NCI-H82 treated with DMSO at 0.1 percent for 48 hours (cell line): Measurements from ENCODE around the gene MCCC1.
"Not testable (repeated sequence)": the region's sequence is repeated elsewhere in the genome, so short reads cannot be mapped to it uniquely, and the experiment has no call there.

Experiments used
- DNase-seq: peaks from one replicate; lab custom pipeline; 2025; ENCODE audit not compliant: unreplicated experiment; lab: John Stamatoyannopoulos, UW

MCCC1 gene

DNA sequence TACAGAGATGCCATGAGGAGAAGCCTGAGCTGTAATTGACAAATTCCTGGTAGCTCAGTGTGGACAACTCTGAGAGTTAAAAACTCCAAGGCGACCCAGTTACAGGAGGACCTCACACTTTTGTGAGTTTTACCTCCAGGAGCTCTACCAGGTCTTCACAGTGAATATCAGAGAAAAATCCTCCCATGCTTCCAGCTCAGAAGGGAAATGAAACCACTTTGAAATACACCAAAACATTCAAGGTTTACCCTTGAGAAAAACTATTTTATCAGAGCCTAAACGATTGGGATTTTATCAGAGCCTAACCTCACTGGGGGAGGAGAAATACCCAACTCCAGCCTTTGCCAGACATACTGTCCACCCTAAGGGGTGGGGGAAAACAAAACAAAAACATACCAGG is 52.4 kb downstream of the MCCC1 start:
- DNase-seq = no peak

GRCh38 chr3:183044547-183045229 is 54.6 kb downstream of the MCCC1 start:
- no peak for DNase-seq

DNA sequence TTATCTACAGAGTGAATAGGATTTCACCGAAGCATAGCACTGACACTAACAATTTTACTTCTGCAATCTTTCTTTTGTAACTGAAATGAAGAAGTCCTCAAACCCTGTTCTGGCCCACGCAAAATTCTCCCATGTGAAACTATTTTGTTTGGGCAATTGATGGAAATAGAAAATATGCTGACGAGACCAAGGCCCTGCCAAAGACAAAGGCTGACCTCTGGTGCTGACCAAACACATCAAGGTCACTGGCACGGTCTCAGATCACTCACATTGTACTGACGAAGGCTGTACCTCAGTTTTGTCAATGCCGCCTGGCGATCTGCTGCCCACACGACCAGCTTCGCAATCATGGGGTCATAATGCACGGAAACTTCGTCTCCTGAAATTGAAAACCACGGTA is 60.5 kb downstream of the MCCC1 start:
- DNase-seq = no peak

DNA sequence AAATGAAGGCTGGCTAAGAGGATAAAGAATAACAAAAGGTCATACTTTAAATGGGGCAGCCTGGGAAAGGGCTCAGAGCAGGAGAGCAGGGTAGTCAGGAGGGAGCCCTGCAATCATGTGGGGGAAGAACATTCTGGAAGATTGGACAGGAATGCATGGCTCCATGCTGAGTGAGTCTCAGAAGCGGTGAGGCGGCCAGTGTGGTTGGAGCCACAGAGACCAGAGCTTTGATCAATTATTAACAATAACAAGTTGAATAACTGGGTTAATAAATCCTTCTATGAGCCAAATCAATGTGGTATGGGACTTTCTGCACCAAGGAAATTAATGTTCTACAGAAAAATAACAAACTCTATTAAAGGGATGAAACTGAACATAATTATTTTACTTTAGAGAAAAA is 61.1 kb downstream of the MCCC1 start:
- DNase-seq = no peak

GRCh38 chr3:183033746-183034145 is 65.5 kb downstream of the MCCC1 start:
- DNase-seq = no peak

DNA sequence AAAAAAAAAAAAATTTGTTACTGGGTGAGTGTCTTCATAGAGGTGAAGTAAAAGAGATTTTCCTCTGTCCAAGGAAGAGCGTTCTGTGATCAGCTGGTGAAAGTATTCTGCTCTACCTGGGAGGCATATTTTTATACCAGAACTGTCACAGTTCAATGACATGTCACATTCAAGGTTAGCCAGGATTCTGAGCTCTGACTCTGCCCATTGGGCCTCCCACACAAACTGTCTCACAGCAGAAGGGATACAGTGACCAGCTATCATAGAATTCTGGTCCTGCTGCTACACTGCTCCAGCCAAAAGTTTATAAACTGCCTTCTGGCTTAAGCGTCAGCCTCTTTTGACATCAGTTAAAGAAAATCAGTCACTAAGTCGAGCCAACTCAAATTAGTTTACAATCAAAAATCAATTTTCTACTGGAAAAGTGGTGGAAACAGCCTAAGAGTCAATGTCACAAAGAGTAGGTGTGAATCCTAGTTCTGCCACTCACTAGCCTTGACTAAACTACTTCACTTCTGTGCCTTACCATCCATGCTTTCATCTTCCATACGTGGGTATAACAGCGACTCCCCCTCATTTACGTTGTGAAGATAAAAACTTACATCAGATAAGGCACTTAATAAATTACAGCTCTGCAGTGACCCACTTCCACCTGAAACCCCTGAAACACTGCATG is 66.3 kb downstream of the MCCC1 start:
- DNase-seq = no peak

GRCh38 chr3:183031826-183032225 is 67.5 kb downstream of the MCCC1 start:
- DNase-seq = no peak

DNA sequence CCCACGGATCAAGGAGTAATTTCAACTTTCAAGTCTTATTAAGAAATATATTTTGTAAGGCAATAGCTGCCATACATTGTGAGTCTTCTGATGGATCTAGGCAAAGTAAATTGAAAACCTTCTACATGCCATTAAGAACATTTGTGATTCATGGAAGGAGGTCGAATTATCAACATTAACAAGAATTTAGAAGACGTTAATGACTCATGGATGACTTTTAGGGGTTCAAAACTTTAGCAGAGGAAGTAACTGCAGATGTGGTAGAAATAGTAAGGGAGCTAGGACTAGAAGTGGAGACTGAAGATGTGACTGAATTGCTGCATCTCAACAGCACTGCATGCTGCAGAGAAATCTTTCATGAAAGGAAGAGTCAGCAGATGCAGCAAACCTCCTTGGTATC is 70.9 kb downstream of the MCCC1 start:
- no peak for DNase-seq

- DNase-seq = no peak
Measured at GRCh38 chr3:183027276-183027675, 72.0 kb downstream of the MCCC1 start.

GRCh38 chr3:183022936-183023516 is 76.3 kb downstream of the MCCC1 start:
- DNase-seq = no peak

GRCh38 chr3:183018421-183019192 is 80.7 kb downstream of the MCCC1 start:
- DNase-seq = no peak

GRCh38 chr3:183015185-183015584 is 84.1 kb downstream of the MCCC1 start:
- no peak for DNase-seq

GRCh38 chr3:183013856-183014255 is 85.4 kb downstream of the MCCC1 start:
- DNase-seq = no peak

DNA sequence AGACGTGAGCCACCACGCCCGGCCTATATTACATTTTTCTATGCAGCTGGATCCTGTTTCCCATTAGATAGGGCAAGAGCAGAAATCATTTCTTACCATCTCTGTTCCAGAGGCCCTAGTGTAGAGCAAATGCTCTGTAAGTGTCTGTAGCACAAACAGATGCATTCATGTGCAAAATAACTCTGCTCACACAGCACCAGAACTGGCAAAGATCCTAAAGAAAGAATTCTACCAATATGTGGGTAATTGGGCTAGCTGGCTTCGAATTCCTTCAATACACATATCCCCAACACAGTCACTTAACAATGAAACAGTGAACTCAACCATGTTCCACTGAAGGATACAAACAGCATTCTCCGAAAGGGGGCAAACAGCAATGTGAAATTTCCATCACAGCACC is 86.2 kb downstream of the MCCC1 start:
- no peak for DNase-seq

DNA sequence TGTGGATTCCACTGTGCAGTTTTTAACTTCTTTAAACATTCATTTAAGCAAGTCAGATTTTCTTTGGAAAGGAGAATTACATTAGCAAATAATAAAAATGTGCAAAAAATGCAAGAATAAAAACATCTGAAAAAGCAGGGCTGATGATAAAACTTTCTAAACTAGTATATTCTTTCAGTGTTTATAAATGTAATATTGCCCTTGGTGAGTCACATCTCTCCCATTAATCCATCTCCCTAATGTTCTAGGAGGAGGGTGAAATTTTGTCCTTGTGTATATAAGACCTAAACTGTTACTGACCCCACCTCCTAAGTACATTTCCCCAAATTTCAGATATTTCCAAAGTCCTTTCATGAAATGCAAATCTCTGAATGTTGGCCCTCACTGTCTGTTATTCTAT is 90.5 kb downstream of the MCCC1 start:
- DNase-seq = no peak

DNA sequence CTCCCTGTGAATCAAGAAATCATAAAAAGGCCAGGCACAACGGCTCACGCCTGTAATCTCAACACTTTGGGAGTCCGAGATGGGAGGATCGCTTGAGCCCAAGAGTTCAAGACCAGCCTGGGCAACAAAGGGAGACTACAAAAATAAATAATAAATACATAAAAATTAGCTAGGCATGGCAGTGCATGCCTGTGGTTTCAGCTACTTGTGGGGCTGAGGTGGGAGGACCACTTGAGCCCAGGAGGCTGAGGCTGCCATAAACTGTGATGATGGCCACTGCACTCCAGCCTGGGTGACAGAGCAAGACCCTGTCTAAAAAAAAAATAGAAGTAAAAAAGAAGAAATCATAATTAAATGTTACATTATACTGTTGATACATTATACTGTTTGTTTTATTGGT is 91.0 kb downstream of the MCCC1 start:
- DNase-seq = no peak

- DNase-seq = no peak
Measured at GRCh38 chr3:183006396-183007002, 92.8 kb downstream of the MCCC1 start.

- no peak for DNase-seq
Measured at GRCh38 chr3:182999767-183000166, 99.5 kb downstream of the MCCC1 start.

GRCh38 chr3:182993486-182994201 is 105.7 kb downstream of the MCCC1 start:
- DNase-seq = not testable (repeated sequence)

- DNase-seq = no peak
Measured at GRCh38 chr3:182989566-182989965, 109.7 kb downstream of the MCCC1 start.

DNA sequence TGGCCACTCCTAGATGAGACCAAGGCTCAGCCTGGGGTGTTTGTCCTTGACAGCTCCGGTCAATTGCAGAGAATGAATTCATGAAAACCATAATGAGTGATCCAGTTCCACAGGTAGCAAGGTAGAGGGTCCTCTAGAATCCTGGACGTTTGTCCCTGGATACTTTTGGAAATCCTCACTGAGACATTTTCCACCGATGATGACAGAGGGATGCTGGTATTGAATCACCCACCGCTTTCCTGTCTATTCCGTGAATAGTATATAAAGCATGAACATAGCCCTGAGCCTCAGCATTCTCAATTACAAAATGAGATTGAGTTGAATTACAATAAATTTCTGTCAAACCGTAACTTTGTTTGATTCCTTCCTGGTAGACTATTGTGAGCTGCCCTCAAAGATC is 113.3 kb downstream of the MCCC1 start:
- no peak for DNase-seq
